Iris pigment epithelial cell (primary cell): ENCODE data around the gene CLCC1.
"Not testable (repeated sequence)": the region's sequence is repeated elsewhere in the genome, so short reads cannot be mapped to it uniquely, and the experiment has no call there.

ENCODE experiments used
- DNase-seq: peaks from one replicate; pipeline ENCODE4 v3.0.0-alpha.2; 2011; ENCODE audit warnings: low read depth

Gene CLCC1

DNA sequence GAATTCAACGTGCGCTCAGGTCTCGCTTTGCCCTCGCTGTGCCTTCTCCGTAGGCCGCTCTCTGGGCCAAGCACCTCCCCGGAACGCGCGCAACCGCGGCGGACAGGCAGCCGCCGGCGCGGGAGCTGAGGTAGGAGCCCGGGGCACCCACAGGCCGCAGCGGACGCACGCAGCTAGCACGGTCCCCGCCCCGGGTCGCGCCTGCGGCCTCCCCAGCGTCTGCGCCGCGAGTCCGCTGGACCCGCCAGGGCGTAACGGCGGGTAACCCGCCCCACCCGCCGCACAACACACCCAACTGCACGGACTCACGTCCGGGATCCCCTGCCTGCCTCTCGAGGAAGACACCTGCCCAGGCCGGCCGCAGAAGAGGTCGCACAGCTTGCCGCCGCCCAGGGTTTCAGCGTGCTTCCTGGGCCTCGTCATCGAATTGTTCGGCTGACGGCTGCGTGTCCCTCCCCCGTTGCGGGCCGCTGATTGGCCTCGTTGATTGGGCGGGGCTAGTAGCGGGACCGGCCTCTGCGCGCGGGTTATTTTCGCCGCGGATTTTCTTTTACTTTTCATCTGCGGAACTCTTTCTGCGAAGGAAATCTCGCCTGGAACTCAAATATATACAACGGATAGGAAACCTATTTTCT is at the start of gene CLCC1:
Gene CLCC1, minus strand, starts transcription at position 433 of the 635 bp plus-strand sequence. CDS start 13,047 bp downstream, outside the sequence.
- DNase-seq = peak; percentile 95

DNA sequence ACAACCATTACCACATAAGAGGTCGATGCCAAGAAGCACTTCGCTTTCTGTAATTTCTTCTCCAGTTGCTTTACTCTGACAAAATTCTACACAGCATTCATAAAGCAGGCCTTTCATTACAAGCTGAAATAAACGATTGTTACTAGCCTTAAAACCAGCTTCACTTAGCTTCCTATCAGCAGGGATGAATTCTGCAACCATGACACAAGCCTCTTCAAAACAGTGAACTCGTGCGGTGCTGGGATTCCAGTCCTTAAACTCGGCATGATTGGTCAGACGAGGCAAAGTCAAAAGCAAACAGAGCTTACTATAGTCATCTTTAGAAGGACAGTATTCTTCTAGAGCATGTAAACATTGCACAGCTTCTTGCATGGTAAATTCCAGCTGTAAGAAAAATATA is 48.1 kb upstream of the CLCC1 start:
- peak; percentile 81 for DNase-seq

- not testable (repeated sequence) for DNase-seq
Measured at GRCh38 chr1:108996622-108997021, 33.3 kb upstream of the CLCC1 start.

DNA sequence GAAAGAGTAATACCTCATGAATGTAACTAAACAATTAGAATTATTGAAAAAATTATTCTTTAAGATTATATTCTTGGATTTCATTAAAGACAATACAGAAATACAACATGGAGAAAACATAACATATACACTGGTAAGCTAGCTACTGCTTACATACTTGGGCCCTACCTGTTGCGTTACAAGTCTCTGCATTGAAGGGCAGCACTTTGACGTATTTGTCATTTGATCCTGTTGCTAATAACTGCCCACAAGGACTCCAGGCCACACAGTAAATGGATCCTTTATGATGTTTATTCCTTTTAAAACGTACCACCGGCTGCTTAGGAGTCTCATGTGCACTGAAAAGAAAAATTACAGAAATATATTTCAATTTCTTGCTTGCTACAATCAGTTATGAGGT is 19.8 kb upstream of the CLCC1 start:
- DNase-seq = no peak

DNA sequence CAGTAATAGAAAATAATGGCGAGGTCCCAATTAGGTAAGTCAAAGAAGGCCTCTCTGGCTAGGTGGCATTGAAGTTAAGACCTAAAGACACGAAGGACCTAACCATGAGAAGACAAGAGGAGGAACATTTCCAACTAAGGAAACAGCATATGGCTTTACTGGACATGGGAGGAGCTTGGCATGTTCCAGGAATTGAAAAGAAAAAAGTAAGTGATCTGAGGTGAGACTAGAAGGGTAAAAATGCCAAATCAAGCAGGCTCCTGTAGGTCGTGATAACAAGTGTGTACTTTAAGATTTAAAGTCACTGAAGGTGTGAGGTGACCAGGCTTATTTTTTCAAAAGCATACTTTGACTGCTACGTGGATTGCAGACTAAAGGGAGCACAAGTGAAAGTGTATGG is 13.4 kb upstream of the CLCC1 start:
- DNase-seq = no peak

GRCh38 chr1:108972951-108973350 is 9.7 kb upstream of the CLCC1 start:
- DNase-seq = no peak

DNA sequence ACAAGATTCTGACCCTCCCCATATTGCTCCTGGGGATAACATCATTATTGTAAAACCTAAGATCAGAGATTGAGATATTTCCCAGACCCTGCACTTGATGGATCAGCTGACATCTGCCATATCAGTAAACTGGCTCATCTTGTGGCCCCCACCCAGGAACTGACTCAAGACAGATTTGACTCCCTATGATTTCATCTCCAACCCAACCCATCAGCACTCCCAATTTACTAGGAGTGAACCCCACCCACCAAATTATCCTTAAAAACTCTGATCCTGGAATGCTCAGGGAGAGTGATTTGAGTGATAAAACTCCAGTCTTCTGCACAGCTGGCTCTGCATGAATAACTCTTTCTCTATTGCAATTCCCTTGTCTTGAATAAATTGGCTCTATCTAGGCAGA is 6.1 kb upstream of the CLCC1 start:
- no peak for DNase-seq

DNA sequence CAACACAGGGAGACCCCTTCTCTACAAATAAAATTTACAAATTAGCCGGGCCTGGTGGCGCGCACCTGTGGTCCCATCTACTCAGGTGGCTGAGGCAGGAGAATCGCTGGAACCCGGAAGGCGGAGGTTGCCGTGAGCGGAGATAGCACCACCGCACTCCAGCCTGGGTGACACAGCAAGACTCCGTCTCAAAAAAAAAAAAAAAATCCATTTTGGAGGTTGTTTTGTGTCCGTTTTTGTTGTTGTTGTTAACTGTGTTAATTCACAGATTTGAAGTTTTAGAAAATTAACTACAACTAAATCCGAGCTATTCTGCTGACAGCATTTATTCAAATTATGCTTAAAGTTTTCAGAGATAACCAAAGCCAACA is 618 bp downstream of the CLCC1 start:
- no peak for DNase-seq

DNA sequence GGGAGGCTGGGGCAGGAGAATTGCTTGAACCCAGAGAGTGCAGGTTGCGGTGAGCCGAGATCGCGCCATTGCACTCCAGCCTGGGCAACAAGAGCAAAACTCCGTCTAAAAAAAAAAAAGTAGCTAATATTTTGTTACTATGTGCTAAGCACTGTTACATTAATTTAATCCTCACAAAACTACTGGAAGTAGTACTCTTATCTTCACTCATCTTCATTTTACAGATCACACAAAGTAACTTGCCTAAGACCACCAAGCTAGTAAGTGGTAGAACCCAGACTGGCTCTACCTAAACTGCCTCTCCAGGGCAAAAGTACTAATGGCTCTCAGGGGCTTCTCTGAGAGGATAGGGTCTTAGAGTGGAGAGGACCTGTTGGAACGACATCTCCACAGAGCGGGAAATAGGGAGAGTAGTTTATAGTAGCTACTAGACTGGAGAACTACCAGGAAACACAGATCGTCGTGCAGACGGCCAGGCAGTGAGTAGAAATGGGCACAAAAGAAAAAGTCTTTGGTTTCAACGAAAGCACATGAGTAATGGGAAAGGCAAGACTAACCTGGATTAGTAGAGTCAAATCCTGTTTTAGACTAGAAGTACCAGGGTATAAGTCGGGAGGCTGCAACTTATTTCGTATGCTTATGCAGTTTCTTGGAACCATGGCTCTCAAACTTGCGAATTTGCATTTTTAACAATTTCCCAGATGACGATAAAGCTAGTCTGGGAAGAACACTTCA is 1.4 kb downstream of the CLCC1 start:
- no peak for DNase-seq

DNA sequence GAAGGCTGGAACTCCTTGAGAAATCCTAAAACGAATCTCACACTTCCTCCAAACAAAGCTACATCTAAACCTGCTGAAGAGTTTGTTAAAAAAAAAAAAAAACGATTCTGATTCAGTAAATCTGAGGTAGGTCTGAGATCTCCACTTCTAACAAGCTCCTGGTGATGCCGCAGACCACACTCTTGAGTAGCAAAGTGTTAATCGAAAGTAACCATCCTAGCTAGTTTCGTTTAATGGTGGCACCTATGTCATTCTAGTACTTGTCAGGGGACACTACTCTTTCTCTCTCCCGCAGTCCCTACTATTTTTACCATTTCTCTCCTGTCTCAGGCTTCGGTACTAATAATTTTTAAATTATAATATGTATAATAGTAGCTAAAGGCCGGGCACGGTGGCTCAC is 2.1 kb downstream of the CLCC1 start:
- no peak for DNase-seq

- no peak for DNase-seq
Measured at GRCh38 chr1:108960719-108961118, 2.6 kb downstream of the CLCC1 start.

GRCh38 chr1:108957888-108958287 is 5.4 kb downstream of the CLCC1 start:
- DNase-seq = no peak

DNA sequence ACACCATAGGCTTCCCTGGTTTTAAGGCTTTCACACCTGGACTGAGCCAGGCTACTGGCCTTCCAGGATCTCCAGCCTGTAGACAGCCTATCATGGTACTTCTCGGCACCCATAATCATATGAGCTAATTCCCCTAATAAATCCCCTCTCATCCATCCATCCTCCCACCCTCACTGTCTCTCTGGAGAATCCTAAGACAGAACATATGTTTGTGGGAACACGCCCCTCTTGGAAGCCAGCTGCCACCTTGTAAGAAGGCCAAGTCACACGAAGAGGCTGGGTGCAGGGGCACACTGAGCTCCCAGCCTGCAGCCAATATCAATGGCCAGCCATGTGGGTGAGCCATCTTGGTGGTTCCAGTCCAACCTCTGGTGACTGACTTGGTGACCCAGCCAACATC is 7.4 kb downstream of the CLCC1 start:
- no peak for DNase-seq

DNA sequence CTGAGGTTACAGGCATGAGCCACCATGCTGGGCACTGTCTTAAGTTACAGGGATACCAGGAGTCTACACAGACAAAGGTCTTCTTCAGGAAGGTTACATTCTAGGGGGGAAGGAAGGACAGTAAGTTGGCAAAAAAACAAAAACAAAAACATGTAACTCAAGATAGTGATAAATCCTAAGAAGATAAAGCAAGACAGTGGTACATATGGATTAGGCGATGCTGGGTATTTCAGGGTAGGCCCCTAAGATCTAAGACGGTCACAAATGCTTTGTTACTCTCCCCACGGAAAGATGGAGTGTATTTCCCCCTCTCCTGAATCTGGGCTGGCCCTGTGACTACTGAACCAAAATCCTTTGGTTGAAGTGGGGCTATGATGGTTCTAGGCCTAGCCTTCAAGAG is 8.2 kb downstream of the CLCC1 start:
- DNase-seq = no peak

GRCh38 chr1:108953452-108953851 is 9.8 kb downstream of the CLCC1 start:
- DNase-seq = no peak

- DNase-seq = no peak
Measured at GRCh38 chr1:108951242-108951641, 12.0 kb downstream of the CLCC1 start.

DNA sequence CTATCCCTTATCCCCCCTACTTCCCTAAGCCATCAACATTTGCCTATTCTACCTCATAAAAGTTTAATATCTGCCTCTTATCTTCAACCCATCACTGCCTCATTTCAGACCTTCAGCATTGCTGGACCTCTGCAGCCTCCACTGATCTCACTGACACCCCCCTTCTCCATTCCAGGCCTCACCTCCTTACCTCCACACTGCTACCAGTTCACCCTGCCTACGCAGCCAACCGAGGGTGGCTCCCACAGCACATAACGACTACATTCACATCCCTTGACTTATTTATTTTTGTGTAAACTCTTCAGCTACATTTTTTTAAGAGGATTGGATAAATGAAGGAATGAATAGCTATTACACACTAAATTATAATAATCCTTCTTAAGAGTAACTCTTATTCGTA is 14.2 kb downstream of the CLCC1 start:
- no peak for DNase-seq

- DNase-seq = peak; percentile 8
Measured at GRCh38 chr1:108947871-108948525, 15.3 kb downstream of the CLCC1 start.

- no peak for DNase-seq
Measured at GRCh38 chr1:108936170-108936569, 27.1 kb downstream of the CLCC1 start.

DNA sequence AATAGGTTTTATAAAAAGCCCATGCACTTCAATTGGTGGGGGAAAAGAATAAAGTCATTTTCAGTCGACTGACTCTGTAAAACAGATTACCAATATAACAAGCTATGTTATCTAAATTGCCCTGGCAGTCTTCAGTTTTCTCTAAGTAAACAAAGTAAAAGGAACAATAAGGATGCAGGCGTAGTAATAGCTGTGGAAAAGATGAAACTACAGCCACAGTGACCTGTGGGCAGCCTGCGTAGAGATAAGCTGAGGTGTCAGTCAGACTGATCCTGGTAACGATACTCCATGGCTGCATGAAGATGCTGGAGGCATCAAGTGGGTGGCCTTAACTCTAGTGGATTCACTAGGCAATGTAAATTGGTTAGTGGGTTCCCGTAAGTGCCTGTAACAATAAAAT is 29.3 kb downstream of the CLCC1 start:
- DNase-seq = no peak

DNA sequence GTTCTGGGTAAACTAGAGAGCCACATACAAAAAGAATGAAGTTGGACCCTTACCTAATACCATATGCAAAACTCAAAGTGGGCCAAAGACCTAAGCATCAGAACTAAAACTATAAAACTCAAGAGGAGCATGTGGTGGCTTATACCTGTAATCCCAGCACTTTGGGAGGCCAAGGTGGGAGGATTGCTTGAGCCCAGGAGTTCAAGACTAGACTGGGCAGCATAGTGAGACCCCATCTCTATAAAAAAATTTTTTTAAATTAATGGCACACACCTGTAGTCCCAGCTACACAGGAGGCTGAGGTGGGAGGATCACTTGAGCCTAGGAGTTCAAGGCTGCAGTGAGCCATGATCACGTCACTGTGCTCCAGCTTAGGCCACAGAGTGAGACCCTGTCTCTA is 35.7 kb downstream of the CLCC1 start:
- DNase-seq = not testable (repeated sequence)

DNA sequence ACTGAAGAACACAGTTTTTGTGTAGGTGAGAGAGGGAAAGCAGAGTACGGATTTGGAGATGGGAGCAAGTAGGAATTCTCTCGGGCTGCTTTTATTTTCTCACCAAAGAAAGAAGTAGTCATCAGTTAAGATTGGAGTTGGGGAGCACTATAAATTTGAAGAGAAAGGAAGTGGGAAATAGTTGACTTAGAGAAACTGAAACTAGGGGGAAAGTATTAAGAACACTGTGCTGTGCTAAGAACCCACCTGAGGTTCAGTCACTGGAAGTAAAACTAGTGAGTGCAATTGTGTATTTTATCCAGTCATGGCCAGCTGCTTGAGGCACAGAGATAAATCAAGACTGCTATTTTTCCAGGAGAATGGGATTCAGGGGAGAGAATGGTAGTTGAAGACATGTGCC is 37.4 kb downstream of the CLCC1 start:
- no peak for DNase-seq

- DNase-seq = no peak
Measured at GRCh38 chr1:108916788-108917187, 46.5 kb downstream of the CLCC1 start.
